Erythroblast (primary cell): ENCODE data around the gene RNU1-4.
"Not testable (repeated sequence)": the region's sequence is repeated elsewhere in the genome, so short reads cannot be mapped to it uniquely, and the experiment has no call there.

Source experiments
- DNase-seq, 2 experiments: peaks; one replicate each; lab custom pipeline; 2025; lab: John Stamatoyannopoulos, UW

Gene RNU1-4

GRCh38 chr1:16740047-16740964 lies at the start of gene RNU1-4:
Gene RNU1-4, plus strand, starts transcription at chr1:16740516.
- DNase-seq: not testable (repeated sequence)

DNA sequence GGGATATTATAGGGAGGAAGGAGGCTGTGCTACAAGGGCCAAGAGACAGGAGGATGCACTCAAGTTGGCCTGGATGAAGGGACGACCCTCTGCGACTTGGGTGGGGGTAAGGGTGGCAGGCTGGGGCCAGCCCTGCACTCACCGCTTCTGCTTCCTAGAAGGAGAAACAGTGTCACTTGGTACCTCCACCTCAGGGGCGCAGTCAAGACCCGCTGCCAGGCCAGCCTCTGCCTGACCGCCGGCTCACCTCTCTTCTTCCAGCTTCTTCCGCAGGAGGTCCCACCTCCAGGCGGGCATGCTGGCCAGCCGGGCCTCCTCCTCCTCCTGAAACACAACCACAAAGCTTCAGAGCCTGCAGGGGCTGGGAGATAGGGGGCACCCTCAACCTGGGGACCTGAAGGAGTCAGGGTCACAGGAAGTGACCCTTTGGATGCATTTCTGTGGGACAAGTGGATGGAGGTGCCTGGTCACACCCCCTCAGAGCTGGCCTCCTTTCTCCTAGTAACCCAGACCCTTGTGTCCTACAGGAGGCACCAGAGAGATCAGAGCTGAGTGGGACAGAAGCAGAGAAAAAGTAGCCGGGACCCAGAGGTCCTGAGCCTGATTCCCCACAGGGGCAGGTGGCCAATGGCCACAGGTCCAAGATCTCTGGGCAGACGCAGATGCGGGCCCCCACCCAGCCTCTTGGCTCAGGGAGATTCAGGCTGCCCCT lies 49.2 kb upstream of the RNU1-4 start:
- DNase-seq: not testable (repeated sequence)

GRCh38 chr1:16692283-16692682 lies 48.0 kb upstream of the RNU1-4 start:
- not testable (repeated sequence) for DNase-seq

DNA sequence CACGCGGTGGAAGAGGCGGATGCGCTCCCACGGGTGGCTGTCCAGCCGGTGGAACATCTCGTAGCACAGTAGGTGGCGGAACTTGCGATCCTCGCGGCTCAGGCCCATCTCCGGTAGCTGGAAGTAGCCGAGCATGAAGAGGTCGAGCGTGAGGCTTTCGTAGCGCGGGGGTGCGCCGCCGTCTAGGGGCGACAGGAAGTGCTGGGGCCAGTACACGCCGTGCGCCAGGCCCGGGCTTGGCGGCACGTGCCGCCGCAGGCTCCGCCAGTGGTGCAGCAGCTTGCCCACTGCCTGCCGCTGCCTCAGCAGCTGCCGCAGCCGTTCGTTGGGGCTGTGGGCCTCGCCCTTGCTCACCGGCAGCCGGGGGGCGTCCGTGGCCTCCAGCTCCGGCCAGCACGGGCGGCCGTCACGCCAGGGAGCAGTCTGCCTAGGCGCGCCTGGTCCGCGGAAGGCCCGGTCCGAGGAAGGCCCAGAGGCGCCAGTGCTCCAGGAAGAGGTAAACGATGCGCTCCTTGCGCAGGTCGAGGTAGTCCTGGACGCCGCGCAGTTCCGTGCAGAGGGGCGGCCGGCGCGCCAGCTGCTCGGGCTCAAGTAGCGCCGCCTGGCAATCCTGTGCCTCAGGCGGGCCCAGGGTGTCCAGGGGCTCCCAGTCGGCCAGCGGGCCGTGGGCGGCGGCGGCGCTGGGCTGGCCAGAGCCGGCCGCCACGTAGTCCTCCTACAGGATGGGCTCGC lies 47.4 kb upstream of the RNU1-4 start:
- not testable (repeated sequence) for DNase-seq

GRCh38 chr1:16693449-16694307 lies 46.6 kb upstream of the RNU1-4 start:
- DNase-seq: not testable (repeated sequence)

DNA sequence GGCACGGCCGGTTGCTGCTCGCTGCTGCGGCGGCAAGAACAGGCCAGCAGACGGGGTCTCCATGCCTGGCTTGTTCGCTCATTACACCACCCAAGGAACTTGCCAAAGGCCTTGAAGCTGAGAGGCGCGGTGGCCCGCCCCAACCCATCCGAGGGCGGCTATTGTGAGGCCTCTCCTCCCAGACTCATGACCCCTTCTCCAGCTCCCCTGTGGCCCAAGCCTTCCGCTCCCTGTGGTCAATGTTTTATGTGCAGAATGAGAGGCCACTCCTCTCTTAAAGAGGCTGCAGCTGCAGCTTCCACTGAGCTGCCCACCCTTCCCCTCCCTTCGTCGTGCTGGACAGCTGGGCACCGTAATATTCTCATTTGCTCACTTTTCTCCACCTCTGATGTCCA lies 46.0 kb upstream of the RNU1-4 start:
- DNase-seq: not testable (repeated sequence)

DNA sequence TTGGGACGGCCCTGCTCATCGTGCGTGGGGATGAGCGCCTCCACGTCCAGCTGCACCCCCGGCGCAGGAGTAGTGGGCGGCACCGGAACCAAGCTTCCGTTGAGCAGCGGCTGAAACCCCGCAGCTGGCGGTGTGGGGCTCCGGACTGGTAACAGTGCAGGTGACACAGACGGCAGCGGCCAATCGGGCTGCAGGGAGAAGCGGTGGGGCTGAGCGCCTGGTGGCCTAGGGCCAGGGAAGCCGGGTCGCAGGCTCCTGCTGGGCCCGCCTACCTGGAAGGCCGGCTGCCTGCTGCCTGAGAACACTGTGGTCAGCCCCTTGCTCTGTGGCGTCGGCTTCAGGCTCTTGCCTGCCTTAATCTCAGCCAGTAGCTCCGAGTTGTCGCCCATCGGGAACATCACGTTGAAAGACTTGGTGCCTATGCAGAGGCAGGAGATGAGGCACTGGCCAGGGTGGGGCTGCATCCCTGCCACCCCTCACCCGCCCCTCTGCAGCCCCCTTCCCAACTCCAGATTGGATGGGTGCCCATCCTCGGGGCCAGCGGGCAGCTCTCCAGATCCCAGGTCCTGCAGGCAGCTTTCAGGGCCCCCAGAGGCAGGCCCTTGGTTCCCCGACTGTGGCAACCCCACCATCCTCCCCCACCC lies 43.7 kb upstream of the RNU1-4 start:
- not testable (repeated sequence) for DNase-seq

GRCh38 chr1:16697152-16697551 lies 43.2 kb upstream of the RNU1-4 start:
- not testable (repeated sequence) for DNase-seq

- not testable (repeated sequence) for DNase-seq
Observed at GRCh38 chr1:16699440-16699839, 40.9 kb upstream of the RNU1-4 start.

DNA sequence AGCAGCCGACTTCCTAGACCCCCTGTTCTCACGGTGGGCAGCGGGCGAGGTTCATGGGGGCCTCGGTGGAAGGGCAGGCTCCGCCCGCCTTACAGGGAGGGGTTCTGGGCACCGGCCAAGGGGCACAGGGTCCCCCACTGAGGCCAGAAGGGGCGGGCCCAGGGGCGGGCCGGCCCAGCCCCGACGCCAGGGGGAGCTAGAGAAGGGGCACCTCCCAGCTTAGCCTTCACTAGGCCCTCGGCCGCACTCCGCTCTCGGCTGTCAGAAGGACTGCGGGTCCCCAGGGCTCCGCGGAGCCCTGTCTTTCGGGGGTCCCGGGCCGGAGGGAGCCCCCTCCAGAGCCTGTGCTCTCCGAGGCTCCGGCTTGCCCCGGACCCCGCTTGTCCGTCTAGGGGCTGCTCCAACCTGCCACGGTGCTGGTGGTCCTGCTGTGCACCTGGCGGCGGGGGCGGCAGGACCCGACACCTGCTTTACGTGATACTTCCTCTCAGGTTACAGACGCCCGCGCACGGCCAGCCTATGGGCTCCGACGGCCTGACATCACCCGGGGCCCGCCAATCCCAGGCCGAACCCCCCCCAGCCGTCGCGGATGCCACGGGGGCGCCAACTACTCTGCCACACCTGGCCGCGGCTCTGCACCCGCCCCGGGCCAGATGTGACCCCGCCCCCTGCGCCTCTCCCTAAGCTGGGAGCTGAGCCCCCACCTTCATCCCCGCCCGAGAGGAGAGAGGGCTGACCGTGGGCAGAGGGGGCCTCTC lies 40.0 kb upstream of the RNU1-4 start:
- not testable (repeated sequence) for DNase-seq

- DNase-seq: not testable (repeated sequence)
Observed at GRCh38 chr1:16701189-16701588, 39.1 kb upstream of the RNU1-4 start.

DNA sequence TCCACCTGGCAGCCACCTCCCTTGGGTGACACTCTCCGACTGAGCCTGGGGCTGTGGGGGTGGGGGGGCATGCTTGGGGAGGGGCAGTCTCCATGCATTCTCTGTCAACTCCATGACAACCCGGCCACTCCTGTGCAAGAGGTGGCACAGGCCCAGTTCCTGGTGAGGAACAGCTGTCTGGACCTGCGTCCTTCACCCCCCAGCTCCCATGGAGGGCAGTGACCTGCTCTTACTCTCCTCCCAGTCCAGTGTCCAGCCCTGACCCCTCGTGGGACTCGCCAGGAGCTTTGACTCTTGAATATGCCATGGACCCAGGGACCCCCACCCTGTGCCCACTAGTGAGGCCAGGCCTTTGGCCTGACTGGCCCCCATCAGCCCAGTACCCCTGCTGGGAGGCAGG lies 38.0 kb upstream of the RNU1-4 start:
- DNase-seq: not testable (repeated sequence)

GRCh38 chr1:16703141-16703540 lies 37.2 kb upstream of the RNU1-4 start:
- not testable (repeated sequence) for DNase-seq

- DNase-seq: peak; percentile 44 to 61
Observed at GRCh38 chr1:16703602-16704001, 36.7 kb upstream of the RNU1-4 start.

GRCh38 chr1:16704076-16704475 lies 36.2 kb upstream of the RNU1-4 start:
- DNase-seq: not testable (repeated sequence)

DNA sequence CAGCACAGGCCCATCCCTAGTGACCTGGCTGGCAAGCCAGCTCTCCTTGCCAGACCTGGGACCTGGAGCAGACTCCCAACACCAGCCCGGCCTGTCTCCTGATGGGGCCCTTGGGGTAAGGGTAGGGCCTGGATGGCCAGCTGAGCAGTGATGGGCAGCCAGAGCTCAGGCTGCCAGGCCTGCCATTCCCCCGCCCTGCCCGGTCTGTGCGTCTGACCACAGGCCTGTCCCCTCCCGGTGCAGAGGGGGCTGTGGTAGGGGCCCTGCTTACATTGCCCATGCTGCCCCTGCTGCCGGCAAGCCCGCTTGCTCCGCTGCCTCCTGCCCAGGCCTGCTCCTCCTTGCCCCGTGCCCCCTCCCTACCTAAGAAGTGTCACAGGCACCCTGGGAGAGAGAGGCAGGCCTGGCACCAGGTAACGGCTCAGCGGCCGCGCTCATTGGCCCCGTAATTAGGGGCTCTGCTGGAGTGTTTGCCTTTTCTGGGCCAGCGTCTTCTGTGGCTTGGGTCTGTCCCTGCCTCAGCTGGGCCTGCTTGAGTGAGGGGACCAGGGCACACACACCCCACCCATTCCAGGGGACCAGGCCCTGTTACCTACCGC lies 35.7 kb upstream of the RNU1-4 start:
- not testable (repeated sequence) for DNase-seq

DNA sequence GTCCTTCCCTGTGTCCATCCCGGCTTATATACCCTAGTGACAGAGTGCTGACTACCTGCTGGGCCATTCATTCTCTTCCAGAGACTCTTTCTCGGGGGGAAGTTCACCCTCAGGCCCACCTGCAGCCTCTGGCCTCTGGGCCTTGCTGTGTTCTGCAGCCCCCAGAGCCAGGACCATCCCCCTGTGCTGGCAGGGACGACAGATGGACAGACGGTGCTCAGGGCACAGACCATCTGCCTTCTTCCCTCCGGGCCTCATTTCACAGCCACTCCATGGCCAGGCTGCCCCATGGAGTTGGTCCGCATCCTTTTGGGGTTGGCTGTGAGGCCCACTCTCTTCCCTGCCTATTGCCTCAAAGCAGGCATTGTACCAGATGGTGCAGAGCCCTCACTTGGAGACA lies 34.0 kb upstream of the RNU1-4 start:
- not testable (repeated sequence) for DNase-seq

- DNase-seq: not testable (repeated sequence)
Observed at GRCh38 chr1:16707130-16708093, 32.9 kb upstream of the RNU1-4 start.
